NCI-H748 (cell line): ENCODE data around the gene TLE3.
A peak's percentile ranks its signal among the peaks of the same experiment; 100 is the strongest.

Experiments
- DNase-seq: peaks from one replicate; lab custom pipeline; 2025; ENCODE audit not compliant: unreplicated experiment; lab: John Stamatoyannopoulos, UW

The TLE3 gene

DNA sequence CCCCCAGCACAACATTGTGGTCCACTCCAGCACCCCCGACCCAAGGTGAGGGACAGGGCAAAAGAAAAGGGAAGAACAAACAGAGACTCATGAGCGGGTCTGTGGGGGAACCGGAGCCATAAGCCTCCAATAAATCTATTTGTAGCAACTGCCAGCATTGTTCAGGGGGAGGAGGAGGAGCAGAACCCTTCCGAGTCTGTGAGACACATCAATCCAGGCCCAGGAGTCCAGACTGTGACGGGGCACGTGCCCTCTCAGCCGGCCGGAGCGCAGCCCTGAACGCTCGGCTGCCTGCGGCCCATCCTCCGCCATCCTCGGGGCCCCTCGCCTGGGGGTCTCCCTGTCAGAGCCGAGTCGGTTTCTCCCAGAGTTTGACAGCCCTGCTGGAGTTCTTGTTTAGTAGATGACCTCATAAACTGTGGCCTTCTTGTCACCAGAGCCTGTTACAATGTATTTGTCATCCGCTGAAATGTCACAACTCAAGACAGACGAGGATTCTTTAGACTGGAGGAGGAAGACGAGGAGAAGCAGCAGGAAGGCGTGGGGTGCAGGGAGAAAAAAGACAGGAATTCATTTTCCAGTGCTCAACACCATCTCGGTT lies 47.9 kb downstream of the TLE3 start:
- DNase-seq = no peak

DNA sequence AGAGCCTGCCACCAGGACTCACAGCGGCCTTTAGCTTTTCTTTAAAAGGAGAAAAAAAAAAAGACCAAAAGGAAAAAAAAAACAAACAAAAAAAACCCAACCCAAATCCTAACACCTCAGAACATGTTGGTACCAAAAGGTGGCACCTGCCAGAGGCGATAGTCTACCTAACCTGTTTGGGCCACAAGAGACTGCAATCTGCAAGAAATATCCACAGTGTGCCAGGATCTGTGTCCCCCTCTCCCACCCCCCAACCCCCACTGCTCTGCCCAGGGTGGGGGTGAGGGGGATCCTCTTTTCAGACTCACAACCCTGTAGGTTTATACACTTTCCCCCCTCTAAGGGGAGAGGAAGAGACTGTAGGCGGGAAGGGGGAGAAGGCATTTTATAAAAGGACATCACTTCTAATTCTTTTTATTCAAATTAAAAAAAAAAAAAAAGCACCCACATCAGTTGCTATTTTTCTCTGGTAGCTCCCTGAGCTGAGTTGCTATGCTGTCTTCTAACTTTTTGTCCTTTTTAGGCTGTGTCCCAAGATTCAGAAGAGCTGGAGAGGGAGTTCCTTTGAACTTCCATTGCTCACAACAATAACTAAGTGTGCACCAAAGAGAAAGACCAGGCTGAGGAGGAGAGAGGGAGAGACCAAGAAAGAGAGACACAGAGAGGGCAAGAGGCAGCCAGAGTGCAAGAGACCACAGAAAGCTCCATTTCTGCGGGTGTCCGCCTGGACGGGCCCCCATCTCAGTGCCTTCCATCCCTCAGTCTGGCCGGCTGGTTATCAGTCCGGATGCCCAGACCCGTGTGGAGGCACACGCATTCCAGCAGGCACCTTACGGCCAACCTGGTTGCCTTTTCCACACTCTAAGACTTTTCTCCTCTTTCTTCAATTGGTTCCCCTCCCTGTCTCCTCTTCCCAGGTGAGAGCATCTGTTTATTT lies 48.9 kb downstream of the TLE3 start:
- no peak for DNase-seq

DNA sequence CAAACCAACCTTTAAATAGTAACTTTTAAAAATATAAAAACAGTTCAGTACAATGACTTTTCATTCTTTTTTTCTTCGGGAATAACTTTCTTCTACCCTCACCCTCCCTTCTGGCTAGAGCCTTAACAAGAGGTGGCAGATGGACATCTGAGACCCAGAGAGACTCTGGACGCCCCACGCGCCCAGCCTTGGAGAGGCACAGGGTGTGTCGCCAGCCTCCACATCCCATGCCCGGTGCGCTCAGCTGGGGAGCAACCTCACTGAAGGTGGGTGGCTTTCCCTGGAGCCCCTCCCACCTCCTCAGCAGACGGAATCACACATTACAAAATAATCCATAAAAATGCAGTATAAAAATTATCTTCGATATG lies 49.5 kb downstream of the TLE3 start:
- no peak for DNase-seq

DNA sequence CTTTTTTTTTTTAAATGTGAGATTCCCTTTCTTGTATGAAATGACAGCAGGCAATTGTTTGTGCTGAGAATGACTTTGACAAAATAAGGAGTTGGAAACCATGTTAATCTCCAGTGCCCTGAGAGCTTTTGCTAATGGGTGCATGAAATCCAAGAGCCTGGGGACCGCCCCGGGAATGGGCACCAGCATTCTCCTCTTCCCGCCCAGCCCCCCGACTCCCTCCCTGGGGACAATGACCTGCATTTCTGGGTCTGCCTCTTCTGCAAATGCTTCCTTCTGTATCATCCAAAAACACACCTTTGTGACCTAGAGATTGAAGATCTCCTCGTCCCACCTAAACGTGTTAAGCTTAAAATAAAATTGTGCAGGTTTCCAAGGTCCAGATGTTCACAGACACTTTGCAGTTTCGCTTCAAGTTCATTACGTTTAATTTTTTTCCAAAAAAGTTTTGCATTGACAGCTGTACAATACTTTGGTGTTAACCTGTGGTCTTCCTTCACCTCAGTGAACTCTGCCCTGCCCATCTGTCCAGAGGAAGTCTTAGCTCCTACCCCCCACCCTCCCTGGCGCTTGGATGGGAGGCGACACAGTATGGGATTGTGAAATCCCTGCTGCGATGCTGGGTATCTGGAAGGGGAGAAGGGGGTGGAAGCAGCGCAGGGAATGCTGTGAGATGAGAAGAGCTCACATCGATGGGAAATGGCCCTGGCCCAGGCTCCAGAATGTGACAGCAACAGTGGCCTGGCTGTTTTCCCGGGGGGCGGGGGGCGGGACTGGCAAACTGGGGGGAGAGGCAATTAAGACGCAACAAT lies 50.1 kb downstream of the TLE3 start:
- no peak for DNase-seq

DNA sequence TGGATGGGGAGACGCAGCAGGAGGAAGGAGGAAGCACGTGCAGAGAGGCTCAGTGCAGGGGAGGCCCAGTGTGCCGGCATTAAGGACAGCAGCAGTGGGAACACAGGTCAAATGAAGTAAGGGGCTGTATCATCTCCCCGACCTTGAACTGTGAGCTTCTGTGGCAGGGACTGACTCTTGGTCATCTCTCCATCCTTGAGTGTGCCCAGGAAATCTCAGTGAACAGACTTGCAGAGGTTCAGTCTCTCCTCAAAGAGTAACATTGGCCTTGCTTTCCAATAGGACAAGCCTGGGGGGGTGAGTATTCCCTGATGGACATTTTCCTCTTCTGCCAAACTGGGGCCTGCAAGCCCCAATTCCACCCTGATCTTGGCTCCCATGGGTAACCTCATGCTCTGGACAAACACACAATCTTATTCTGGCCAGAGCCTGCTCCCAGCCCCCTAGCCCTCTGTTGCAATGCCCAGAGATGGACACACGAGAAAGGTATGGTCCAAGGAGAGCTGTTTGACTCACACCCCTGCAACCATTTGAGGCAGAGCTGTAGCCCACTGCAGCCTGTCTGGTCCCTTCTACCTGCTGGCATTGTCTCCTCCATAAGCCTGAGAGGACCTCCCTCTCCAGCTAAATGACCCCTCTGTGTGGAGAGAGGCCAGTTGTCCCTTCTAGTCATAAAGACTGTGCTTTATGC lies 50.9 kb downstream of the TLE3 start:
- no peak for DNase-seq

DNA sequence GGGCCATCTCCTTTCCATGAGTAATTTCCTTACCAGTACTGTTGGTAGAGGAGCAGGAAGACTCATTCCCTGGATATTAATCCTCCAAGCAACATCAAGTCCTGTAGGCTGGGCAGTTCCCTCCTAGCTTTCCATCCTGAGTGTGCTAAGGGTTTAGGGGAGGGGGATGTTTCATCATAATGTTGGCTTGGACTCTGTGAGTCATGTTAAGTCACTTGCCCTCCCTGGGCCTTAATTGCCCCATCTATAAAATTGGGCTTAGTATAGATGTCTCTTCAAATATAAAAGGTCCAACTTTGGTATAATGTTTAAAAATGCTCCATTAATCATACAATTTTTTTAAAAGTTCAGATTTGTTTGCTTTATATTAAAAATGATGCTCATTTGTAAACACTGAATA lies 52.7 kb downstream of the TLE3 start:
- DNase-seq = no peak

DNA sequence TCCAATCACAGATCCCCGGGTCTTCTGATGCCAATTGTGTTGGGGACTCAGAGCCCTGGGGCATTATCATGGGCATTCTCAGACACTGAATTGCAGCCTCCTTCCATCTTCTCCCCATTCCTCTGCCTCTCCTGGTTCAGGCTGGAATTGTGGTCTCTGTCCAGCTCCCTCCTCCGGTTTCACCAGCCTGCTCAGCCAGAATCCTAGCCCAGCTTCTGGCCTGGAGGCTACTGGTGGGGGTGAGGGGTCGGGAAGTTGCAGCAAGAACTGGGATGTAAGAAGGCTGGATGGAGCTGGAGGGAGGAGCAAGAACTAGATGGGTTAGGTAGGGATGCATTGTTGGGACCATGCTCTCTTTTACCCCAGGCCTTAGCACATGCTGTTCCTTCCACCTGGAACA lies 53.5 kb downstream of the TLE3 start:
- no peak for DNase-seq

DNA sequence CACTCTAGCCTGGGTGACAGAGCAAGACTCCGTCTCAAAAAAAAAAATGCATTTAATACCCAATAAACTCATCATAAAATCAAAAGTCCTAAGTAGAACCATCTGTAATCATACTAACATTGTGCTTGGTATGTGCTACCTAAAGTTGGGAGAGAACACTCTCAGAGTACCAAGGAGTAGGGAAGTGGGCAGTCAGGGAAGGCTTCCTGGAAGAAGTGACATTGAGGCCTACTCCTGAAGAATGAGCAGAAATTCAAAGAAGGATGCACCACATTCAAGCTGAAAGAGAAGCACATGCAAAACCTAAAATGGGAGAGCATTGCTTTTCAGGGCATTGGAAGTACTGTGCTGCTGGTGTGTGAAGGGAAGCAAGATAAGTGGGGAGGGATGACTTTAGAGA lies 54.1 kb downstream of the TLE3 start:
- no peak for DNase-seq

DNA sequence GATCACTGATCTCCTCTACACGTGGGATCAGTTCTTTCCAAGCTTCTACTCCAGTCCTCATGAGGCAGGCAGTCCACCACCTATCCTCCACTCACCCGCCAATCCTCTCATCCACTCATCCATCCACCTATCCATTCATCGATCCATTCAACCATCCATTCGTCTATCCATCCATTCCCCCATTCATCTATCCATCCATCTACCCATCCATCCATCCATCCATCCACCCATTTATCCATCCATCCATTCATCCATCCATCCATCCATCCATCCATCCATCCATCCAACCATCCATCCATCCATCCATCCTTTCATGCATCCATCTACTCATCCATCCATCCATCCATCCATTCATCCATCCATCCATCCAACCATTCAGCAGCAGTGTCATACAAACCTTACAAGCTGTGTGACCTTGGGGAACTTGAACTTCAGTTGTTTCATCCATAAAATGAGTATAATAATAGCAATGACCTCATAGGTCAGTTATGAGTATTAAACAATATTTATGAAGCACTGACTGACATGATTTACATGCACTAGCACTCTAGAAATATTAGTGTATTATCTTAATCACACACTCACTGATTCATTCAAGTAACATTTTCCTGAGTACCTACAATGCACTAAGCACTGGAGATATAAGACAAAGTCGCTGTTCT lies 55.0 kb downstream of the TLE3 start:
- no peak for DNase-seq

DNA sequence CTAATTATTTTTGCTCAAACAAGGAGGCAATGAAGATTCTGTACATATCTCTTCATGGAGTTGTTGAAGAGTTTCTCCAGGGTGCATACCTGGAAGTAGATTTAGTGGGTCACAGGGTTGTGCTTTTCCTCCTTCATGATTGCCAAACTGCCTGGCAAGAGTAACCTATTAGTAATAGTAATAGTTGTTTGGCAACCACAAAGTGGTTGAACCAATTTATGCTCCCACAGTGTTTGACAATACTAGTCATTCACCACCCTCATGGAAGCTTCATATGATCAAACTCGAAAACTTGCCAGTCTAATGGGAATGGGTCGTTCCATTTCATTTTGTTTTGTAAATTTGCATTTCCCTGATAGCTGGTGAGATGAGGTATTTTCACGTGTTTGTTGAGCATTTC lies 57.8 kb downstream of the TLE3 start:
- no peak for DNase-seq

DNA sequence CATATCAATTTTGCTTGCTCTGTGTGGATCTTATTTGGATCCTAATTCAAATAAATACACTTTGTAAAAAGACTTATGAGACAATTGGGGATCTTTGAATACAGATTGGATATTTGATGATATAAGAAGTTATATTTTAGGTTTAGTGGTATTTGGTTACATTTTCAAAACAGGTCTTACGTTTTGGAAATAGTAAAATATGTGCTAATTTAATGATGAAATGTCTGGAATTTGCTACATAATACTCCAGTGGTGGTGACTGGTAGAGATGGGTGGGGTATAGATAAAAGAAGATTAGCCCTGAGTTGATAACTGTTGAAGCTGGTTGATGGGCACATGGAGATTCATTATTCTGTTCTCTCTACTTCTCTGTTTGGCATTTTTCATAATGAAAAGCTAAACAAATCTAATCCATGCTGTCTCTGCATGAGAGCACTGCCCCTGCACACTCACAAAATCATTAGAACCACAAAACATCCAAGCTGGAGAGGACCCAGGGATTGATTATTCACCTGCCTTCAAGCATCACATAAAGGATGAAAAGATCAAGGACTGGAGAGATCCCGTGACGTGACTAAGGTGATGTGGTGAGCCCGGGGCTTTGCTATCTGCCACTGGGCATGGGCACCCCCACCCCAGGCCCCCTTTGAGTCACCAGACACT lies 58.9 kb downstream of the TLE3 start:
- no peak for DNase-seq

DNA sequence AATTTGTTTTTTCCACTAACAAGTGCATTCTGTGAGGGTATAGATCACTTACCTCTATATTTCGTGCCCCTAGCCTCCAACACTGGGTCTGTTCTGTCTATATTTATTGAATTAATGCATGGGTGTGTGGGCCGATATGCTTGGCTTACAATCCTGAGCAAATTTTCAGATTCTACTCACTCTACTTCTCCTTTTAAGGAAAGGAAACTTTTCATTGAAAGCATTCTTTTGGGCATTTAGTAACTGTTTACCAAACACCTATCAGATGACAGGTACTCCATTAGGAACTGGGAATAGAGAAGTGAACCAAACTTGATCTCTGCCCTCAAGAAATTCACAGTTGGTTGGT lies 60.5 kb downstream of the TLE3 start:
- DNase-seq = no peak

DNA sequence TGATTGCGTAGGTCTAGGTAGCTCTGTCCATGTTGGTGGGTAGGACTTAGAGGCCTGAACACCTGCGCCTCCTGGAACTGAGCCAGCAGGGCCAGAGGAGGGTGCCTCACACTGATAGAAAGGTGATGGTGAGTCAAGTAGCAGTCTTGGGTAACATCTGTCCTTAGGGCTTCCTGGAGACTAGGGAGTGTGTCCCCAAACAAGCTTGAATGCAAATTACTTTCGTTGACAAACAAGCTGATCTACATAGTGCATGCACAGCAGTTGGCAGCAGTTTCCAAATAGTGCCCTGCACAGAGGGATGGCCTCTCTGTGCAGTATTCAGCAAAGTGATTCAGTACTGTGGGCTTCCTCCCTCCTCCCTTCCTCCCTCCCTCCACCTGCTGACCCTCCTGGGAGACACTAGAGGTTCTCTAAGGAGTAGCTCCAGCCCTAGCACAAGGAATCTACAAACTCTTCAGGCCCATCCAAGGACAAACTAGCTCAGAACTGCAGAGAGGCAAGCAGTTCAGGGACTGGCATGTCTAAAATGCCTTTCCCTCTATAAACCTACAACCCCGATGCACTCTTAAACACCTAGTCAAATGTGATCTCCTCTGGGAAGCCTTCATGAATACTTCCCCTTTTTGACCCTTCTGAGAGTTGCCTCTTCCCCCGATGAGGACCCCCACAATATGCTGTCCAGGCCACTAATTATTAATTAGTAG lies 61.0 kb downstream of the TLE3 start:
- DNase-seq = peak; percentile 94

DNA sequence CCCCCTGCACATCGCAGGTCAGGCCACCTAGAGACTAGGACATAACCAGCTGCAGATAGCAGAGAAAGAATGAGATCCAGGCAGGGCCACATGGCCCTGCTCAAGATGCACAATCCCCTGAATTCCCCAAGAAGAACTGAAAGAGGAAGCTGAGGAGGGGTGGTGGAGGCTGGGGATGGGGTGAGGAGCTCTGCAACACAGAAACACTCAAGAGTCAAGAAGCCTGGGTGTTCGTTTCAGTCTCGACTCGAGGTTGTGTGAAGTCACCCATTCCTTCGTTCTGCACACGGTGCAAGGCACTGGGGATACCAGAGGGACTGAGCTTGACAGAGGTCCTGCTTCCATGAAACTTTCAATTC lies 62.0 kb downstream of the TLE3 start:
- no peak for DNase-seq

DNA sequence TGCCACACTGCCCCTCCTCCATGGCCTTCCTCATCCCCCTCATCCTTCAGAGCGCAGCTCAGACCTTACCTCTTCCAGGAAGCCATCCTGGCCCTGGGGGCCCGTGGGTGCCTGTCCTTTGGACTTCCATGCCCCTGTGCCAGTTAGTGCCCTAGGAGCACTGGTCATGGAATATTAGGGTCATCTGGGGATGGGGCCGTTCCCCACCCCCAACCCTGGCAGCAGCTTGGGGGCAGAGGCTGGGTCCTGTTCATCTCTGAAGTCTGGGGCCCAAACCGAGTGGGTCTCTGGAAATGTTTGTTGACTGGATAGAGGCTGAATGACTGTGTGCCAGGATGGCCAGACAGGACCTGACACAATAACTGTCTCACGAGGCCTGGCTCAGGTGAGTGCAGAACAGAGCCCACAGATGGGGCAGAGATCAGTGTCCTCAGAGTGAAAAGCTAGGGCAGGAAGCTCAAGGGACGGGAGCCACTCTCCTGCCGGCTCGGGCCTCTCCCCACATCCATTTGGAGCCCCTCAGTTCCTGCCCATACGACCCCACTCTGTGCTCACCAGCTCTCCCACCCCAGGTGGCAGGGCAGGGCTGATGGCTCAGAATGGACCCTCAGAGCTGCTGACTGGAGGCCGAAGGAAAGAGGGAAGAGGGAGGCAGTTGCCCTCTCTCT lies 62.5 kb downstream of the TLE3 start:
- no peak for DNase-seq

DNA sequence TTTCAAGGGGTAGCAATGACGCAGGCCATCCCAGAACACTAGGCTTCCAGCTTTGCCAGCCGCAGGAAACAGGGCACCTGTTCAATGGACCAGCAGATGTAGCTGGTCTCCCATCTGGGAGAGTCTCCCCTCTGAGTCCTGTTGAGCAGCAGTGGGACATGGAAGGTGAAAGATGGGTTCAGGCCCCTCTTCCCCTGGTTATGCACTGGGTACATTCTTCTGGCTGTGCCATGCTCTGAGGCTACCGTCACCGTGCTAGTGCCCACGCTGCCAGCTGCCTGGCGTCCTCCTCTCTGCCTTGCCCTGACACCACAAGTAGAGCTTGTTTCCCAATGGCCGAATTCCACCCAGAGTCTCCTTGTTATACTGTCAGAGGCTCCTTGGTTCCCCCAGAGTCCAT lies 63.1 kb downstream of the TLE3 start:
- no peak for DNase-seq

DNA sequence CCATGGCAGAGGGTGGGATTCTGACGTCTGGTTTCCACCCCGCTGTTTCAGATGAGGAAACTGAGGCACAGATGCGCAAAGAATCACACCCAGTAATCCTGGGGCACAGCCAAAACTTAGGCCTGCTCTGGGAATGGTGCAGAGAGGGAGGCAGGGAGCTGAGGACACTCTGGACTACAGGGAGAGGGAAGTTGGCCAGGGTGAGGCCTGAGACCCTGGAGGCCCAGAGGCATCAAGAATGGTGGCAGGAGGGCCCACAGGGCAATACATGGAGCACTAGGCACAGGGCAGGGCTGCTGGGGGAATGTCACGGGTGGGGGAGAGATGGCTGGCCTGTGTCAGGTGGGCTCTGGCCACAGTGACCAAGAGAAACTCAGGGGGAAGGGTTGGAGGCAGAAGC lies 63.6 kb downstream of the TLE3 start:
- no peak for DNase-seq

DNA sequence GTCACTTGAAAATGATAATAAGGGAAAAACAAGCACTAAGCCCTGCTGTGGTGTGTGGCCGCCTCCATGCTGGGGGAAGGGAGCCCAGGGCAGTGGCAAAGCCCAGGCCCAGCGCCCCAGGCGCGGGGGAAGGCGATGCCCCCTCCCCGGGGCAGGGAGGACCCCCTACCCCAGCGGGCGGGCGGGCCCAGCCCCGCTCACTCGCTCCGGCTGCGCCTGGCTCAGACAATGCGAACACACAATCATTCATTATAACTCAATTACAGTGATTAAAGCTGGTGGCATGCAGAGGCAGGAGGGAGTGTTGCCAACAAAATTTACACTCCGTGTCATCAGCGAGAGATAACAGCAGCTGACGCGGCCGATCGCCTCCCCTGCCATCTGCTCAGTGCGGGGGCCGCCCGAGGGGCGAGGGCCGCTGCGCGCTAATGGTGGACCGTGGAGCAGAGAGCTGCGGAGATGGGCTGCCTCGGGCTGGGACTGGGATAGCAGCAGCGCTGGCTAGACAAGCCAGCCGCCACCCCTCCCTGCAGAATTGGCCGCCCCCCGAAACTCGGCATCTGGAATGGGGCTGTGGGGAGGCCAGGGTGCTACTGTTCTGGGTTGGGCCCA lies 64.1 kb downstream of the TLE3 start:
- peak; percentile 96 for DNase-seq

DNA sequence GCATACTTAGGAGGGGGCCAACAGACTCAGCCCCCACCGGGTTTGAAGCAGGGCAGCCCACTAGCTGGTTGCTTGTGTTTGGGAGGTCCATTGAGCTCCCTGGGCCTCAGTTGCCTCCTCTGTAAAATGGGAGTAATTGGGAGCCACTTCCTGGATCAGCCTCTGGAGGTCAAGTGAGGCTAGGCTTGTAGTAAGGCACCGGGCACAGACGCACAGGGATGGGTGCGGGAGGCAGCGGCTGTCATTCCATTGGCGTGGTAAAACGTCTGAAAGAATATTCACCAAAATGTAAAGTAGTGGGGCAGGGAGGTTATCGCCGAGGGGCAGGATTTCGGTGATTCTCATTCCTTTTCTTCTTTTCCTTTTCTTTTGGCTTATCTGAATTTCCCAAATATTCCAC lies 64.6 kb downstream of the TLE3 start:
- peak; percentile 40 for DNase-seq
